ENCODE data around the gene SPEN.

GRCh38 chr1:15963968-15964648 lies 116.6 kb downstream of the SPEN start:
- TF ChIP-seq POLR2A (IDR thresholded peaks at IDR 0.05) (no peak), CTCF (IDR thresholded peaks at IDR 0.05) (no peak)
